Upper lobe of left lung (tissue), 6 donors: ENCODE results near the gene SMIM38. TPM values are rescaled to one million over a fixed set of nuclear protein-coding genes. Genes with fewer than 3 reads are reported as not detected.

Experiments used
- ATAC-seq, 2 donors: fragments of 200-7000 bp; cut with Tn5 transposase; one replicate each; pipeline ENCODE4 v1.9.1; 2022; ENCODE audit warnings: mild to moderate bottlenecking in 2 of 2, moderate library complexity in 2 of 2; ENCODE audit not compliant: low FRiP score in 2 of 2
- DNase-seq, 2 donors: peaks; one replicate each; pipeline ENCODE4 v3.0.0-alpha.2; 2019 to 2020
- H3K27ac ChIP-seq, 4 donors: fragments of 200-600 bp; sonication (generic); one replicate each; pipeline ENCODE4 v1.5.1; 2016 to 2019
- H3K27me3 ChIP-seq, 4 donors: fragments of 200-600 bp; sonication (generic); one replicate each; pipeline ENCODE4 v1.5.1; 2017 to 2019
- H3K36me3 ChIP-seq, 4 donors: fragments of 200-600 bp; sonication (generic); one replicate each; pipeline ENCODE4 v1.5.1; 2016 to 2019
- H3K4me1 ChIP-seq, 4 donors: fragments of 200-600 bp; sonication (generic); one replicate each; pipeline ENCODE4 v1.5.1; 2018 to 2019
- H3K4me3 ChIP-seq, 4 donors: fragments of 200-600 bp; sonication (generic); one replicate each; pipeline ENCODE4 v1.5.1; 2017 to 2019; ENCODE audit warnings: mild to moderate bottlenecking in 2 of 4, moderate library complexity in 1 of 4
- H3K9me3 ChIP-seq, 4 donors: fragments of 200-600 bp; sonication (generic); one replicate each; pipeline ENCODE4 v1.5.1; 2018 to 2019
- EP300 ChIP-seq, 4 donors: sonication (generic); formaldehyde crosslinking; IDR thresholded peaks; one replicate each; pipeline ENCODE4 v1.5.1; 2017; ENCODE audit warnings: antibody characterized with exemption in 4 of 4, control low read depth in 2 of 4
- POLR2A ChIP-seq, 4 donors: fragments of 450-650 bp; IDR thresholded peaks; one replicate each; pipeline ENCODE4 v1.5.1; 2016 to 2017; ENCODE audit warnings: antibody characterized with exemption in 4 of 4, mild to moderate bottlenecking in 2 of 4
- POLR2AphosphoS5 ChIP-seq, 2 donors: sonication (generic); formaldehyde crosslinking; IDR thresholded peaks; one replicate each; pipeline ENCODE4 v1.5.1; 2017; ENCODE audit warnings: antibody characterized with exemption in 2 of 2
- WGBS, 2 donors: methylation state at CpG; one replicate each; pipeline ENCODE4 v1.1.5; 2017 to 2018; 5-methylcytosine and 5-hydroxymethylcytosine counted together
- total RNA-seq, 6 donors: library from RNA; depleted of rRNA in 4 of 6; stranded (reverse); fragments of >200 nt in 4 of 6; gene quantifications; one replicate each; pipeline versions ENCODE4 v1.1.0 to v1.2.1, GENCODE V29; 2016 to 2021
- TF ChIP-seq, protein P1 (sequence below), 6 experiments: fragments of 450-650 bp in 4 of 6; fragments of 200-600 bp in 2 of 6; sonication (generic) in 2 of 6; IDR thresholded peaks; one replicate each; pipeline ENCODE4 v1.5.1; 2016 to 2019; ENCODE audit warnings: antibody characterized with exemption in 6 of 6
- donor health status: DM: no; HTN: no; CAD: no; lungs with moderate emphysema.
- donor health status: DM: no; HTN: yes; CAD: no; lungs with severe emphysema.

Gene SMIM38
- total RNA-seq, 6 donors from 2014 or later, result 0.10 to 0.67 (median 0.55) TPM; not detected in 2

DNA sequence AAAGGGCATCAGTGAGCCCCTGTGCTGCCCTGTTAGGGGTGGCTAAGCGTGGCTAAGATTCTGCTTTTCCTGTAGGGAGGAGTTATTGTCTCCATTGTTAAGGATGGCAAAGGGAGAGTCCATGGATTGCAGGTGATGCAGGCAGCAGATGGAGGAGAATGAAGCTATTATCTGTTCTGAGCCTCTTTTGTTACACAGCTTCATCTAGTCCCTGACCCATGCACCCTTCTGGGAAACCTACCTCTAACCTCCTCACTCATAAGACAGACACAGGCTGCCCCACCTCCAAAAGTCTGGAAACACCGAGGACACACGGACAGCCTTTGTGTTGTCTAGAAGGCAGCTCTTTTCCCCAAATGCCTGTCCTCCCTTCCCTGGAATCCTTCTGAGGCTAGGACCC, 13.7 kb downstream of the SMIM38 start:
- Histone ChIP-seq H3K4me3 (no peak overlapping the region), H3K36me3 (no peaks in the 10 kb centered on the region), H3K4me1 (peaks cover 3 to 14% (median 8%) of the 10 kb centered on the region in 4 donors), H3K27me3 (no peaks in the 10 kb centered on the region), H3K9me3 (no peaks in the 10 kb centered on the region), H3K27ac (no peak overlapping the region)
- no peak for TF ChIP-seq POLR2AphosphoS5 (IDR thresholded peaks at IDR 0.05)
- no peak for TF ChIP-seq POLR2A (IDR thresholded peaks at IDR 0.05)
- TF ChIP-seq, protein P1, sequence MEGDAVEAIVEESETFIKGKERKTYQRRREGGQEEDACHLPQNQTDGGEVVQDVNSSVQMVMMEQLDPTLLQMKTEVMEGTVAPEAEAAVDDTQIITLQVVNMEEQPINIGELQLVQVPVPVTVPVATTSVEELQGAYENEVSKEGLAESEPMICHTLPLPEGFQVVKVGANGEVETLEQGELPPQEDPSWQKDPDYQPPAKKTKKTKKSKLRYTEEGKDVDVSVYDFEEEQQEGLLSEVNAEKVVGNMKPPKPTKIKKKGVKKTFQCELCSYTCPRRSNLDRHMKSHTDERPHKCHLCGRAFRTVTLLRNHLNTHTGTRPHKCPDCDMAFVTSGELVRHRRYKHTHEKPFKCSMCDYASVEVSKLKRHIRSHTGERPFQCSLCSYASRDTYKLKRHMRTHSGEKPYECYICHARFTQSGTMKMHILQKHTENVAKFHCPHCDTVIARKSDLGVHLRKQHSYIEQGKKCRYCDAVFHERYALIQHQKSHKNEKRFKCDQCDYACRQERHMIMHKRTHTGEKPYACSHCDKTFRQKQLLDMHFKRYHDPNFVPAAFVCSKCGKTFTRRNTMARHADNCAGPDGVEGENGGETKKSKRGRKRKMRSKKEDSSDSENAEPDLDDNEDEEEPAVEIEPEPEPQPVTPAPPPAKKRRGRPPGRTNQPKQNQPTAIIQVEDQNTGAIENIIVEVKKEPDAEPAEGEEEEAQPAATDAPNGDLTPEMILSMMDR (IDR thresholded peaks at IDR 0.05), result no peak
- TF ChIP-seq EP300 (IDR thresholded peaks at IDR 0.05), result no peak
- DNase-seq (no peak), ATAC-seq (no peak)
- 95 to 100% methylated on average over 3 of the region's 3 CpGs for WGBS, 2 donors

DNA sequence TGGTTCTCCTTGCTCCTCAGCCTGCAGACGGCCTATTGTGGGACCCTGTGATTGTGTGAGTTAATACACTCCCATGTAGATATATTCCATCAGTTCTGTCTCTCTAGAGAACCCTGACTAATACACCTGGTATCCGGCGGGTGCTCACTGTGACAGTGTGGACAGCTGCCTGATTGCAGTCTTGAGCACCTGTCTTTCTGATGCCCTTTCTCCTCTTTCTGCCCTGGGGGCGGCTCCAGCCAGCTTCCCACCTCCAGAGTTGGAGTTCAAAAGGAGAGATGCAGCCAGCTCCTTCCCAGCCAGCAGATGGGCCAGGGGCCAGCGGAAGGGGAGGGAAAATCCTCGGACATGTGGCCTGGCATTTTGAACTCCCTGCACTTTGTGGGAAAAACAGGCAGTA, 15.0 kb downstream of the SMIM38 start:
- Histone ChIP-seq H3K36me3 (no peaks in the 10 kb centered on the region), H3K27ac (no peak overlapping the region), H3K27me3 (no peaks in the 10 kb centered on the region), H3K9me3 (no peaks in the 10 kb centered on the region), H3K4me3 (no peak overlapping the region), H3K4me1 (peaks cover 3 to 14% (median 8%) of the 10 kb centered on the region in 4 donors)
- 89 to 92% methylated on average over 5 to 6 of the region's 6 CpGs for WGBS, 2 donors
- ATAC-seq (no peak), DNase-seq (no peak)
- TF ChIP-seq POLR2A (IDR thresholded peaks at IDR 0.05) (no peak), EP300 (IDR thresholded peaks at IDR 0.05) (no peak), POLR2AphosphoS5 (IDR thresholded peaks at IDR 0.05) (no peak)

DNA sequence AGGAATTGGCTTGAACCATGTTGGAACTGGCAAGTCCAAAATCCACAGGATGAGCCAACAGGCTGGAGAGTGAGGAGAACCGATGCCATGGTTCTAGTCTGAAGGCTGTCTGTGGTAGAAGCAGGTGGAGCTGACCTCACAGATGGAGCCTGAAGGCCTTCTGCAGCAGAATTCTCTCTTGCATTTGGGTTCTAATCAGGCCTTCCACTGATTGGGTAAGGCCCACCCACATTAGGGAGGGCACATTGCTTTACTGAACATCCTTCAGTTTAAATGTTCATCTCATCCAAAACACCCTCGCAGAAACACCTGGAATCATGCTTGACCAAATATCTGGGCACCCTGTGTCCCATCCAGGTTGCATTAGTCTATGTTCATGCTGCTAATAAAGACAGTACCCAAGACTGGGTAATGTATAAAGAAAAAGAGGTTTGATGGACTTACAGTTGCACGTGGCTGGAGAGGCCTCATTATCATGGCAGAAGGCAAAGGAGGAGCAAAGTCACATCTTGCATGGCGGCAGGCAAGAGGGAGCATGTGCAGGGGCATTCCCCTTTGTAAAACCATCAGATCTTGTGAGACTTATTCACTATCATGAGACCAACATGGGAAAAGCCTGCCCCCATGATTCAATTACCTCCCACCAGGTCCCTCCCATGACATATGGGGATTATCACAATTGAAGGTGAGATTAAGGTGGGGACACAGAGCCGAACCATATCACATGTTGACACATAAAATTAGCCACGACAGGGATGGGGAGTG, 15.9 kb downstream of the SMIM38 start:
- no peak for ATAC-seq
- WGBS, 2 donors, result 80 to 92% methylated on average over 5 to 6 of the region's 6 CpGs

DNA sequence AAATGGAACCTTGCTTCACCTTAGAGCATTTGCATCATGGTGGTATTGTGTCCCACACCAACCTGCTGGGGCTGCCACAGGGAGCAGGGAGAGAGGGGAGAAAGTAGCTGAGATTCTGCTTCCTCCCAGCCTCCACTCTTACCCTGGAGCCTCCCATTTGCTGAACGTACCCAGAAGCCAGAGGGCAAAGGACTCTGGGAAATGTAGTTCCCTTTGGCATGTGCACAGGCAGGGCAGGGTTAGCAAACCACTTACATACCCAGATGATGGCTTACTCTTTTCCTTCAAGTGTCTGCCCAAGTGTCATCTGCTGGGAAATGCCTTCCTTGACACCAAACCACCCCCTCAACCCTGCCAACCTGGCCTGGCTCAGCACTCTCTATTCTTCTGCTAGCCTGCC, 16.9 kb downstream of the SMIM38 start:
- Histone ChIP-seq H3K4me3 (no peak overlapping the region), H3K4me1 (peaks cover 0 to 3% (median 0%) of the 10 kb centered on the region in 4 donors), H3K36me3 (no peaks in the 10 kb centered on the region), H3K9me3 (no peaks in the 10 kb centered on the region), H3K27ac (no peak overlapping the region), H3K27me3 (no peaks in the 10 kb centered on the region)
- DNase-seq, result no peak
- no peak for TF ChIP-seq EP300 (IDR thresholded peaks at IDR 0.05)
- no peak for TF ChIP-seq POLR2A (IDR thresholded peaks at IDR 0.05)
- no peak for TF ChIP-seq POLR2AphosphoS5 (IDR thresholded peaks at IDR 0.05)
- TF ChIP-seq, protein P1 (IDR thresholded peaks at IDR 0.05), result no peak
- no peak for ATAC-seq
- WGBS, 2 donors, result 0% methylated on average over 1 of the region's 1 CpG

More for the DNA sequence above, 15.9 kb downstream of the SMIM38 start:
- DNase-seq, result no peak
- Histone ChIP-seq H3K4me1 (peaks cover 3 to 6% (median 3%) of the 10 kb centered on the region in 4 donors), H3K4me3 (no peak overlapping the region), H3K36me3 (no peaks in the 10 kb centered on the region), H3K27ac (no peak overlapping the region), H3K27me3 (no peaks in the 10 kb centered on the region), H3K9me3 (no peaks in the 10 kb centered on the region)
- TF ChIP-seq, protein P1 (IDR thresholded peaks at IDR 0.05), result no peak

DNA sequence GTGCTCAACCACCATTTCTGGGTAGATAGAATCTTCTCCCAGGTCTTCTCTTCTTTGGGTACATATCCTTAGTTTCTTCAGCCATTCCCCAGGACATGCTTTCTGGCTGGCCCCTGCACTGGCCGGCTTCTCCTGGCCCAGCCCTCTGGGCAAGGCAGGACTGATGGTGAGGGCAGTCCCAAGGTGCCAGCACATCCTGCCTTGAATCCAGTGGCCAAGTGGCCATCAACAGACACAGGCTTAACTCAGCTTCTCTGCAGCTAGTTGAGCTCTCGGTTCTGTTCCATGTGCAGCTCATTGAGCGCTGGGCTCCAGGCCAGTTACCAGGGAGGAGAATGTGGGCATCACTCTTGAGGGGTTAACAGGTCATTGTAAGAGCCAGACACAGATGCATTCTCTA, 17.6 kb downstream of the SMIM38 start:
- H3K4me3 ChIP-seq, result no peak overlapping the region
- H3K9me3 ChIP-seq, result no peaks in the 10 kb centered on the region
- TF ChIP-seq POLR2A (IDR thresholded peaks at IDR 0.05) (no peak), POLR2AphosphoS5 (IDR thresholded peaks at IDR 0.05) (no peak), EP300 (IDR thresholded peaks at IDR 0.05) (no peak)
- TF ChIP-seq, protein P1 (IDR thresholded peaks at IDR 0.05), result no peak
- WGBS, 2 donors, result 89 to 92% methylated on average over 2 to 3 of the region's 3 CpGs
- ATAC-seq, result no peak
- H3K27me3 ChIP-seq, result no peaks in the 10 kb centered on the region
- H3K27ac ChIP-seq, result no peak overlapping the region
- no peaks in the 10 kb centered on the region for H3K4me1 ChIP-seq
- no peak for DNase-seq
- no peaks in the 10 kb centered on the region for H3K36me3 ChIP-seq
